Breast epithelium (tissue), 3 donors: ENCODE data around the gene PLXNA2.

Experiments used
- CTCF ChIP-seq, 3 donors: fragments of 450-650 bp; IDR thresholded peaks; one replicate each; pipeline ENCODE4 v1.5.1; 2016 to 2017; ENCODE audit warnings: antibody characterized with exemption in 3 of 3, mild to moderate bottlenecking in 3 of 3, moderate library complexity in 3 of 3
- POLR2A ChIP-seq: fragments of 450-650 bp; IDR thresholded peaks from one replicate; pipeline ENCODE4 v1.6.1; 2016; ENCODE audit warnings: antibody characterized with exemption, mild to moderate bottlenecking, moderate library complexity
- POLR2AphosphoS5 ChIP-seq, 3 donors: sonication (generic); formaldehyde crosslinking; IDR thresholded peaks; one replicate each; pipeline ENCODE4 v1.6.1; 2017; ENCODE audit warnings: antibody characterized with exemption in 3 of 3

GRCh38 chr1:208233546-208233945 lies 10.6 kb downstream of the PLXNA2 start:
- TF ChIP-seq CTCF (IDR thresholded peaks at IDR 0.05) = no peak
- TF ChIP-seq POLR2A = no peak
- TF ChIP-seq POLR2AphosphoS5 (IDR thresholded peaks at IDR 0.05) = no peak
